Measurements from ENCODE around the gene RHOF. TPM values are rescaled to one million over a fixed set of nuclear protein-coding genes. Genes with fewer than 3 reads are reported as not detected.

Gene RHOF
- total RNA-seq, 1 experiment from 2014 or later = 29.1 TPM

DNA sequence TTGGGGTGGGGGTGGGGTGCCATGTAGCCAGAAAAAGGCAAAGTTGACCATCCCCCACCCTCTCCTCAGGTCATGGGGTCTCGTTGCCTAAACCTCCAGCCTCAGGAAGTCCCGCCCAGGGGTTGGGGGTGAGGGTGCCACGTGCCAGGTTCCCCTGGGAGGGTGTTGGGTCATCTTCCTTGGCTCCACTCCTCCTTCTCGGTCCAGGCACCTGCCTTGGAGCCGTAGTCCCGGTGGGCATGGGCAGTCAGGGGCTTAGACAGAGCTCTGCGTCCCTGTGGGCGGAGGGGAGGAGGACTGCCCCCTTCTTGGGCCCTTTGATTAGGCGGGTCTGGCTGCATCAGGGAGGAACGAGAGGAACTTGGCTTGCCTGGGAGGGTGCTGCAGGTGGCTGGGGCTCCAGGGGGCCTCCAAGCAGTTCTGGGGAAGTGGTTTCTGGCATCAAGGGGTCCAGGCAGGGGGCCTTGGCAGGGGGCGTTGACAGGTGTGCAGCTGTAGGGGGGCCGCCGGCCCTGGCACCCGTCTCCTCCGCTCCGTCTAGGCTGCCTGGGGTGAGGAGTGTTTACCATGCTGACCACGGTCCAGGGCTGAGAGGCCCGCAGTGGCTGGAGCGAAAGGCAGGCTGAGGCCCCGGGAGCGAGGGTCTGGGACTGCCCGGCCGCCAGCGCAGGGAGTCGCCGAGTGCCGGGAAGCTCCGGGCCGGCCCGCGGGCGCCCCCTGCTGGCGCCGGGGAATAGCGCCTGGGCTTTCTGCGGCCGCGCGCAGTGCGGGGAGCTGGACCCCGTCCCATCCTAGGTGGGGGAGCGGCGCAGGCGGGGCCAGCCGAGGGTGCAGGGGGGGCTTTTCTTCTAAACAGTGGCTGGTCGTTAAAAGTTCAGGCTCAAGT lies 18.2 kb upstream of the RHOF start:
- Histone ChIP-seq H3K9ac (ENCODE audit: extremely low read depth, insufficient read length, low read length) (peak overlapping the region; percentile 59), H2BK12ac (ENCODE audit: insufficient read length, low read depth, low read length) (no peak overlapping the region), H3K27ac (ENCODE audit: insufficient read length, low read depth, low read length) (no peak overlapping the region), H4K8ac (replicated peaks; ENCODE audit: insufficient read length, low read depth, low read length) (no peak overlapping the region), H3T11ph (ENCODE audit: low read length) (no peak overlapping the region), H3K4ac (ENCODE audit: low read depth, low read length) (no peak overlapping the region), H3K9me3 (ENCODE audit: control insufficient read depth, low read depth, low read length) (no peaks in the 10 kb centered on the region), H2BK15ac (ENCODE audit: low read depth, low read length) (no peak overlapping the region), H4K91ac (ENCODE audit: insufficient read length, low read depth, low read length) (no peak overlapping the region), H2BK5ac (ENCODE audit: insufficient read length, low read length) (no peak overlapping the region), H2BK20ac (ENCODE audit: low read depth, low read length, poor library complexity, severe bottlenecking) (no peak overlapping the region), H2AK5ac (ENCODE audit: insufficient read length, low read length) (no peak overlapping the region), H3K14ac (ENCODE audit: insufficient read depth, low read length) (no peak overlapping the region), H3K56ac (ENCODE audit: insufficient read length, low read depth, low read length) (no peak overlapping the region), H4K5ac (ENCODE audit: insufficient read length, low read depth, low read length) (no peak overlapping the region), H2BK120ac (ENCODE audit: low read depth, low read length, poor library complexity, severe bottlenecking) (no peak overlapping the region), H3K79me2 (ENCODE audit: insufficient read depth, low read length) (peaks cover 3% of the 10 kb centered on the region; the same call in 1 of the 2 replicates), H2AFZ (ENCODE audit: low read length) (no peak overlapping the region), H3K4me2 (ENCODE audit: insufficient read depth, insufficient read length, low read length) (peak overlapping the region; percentile 87), H3K23me2 (ENCODE audit: insufficient read length, low read depth, low read length, poor library complexity, severe bottlenecking) (peaks cover 5% of the 10 kb centered on the region), H3K23ac (ENCODE audit: insufficient read length, low read depth, low read length) (no peak overlapping the region), H3K79me1 (ENCODE audit: insufficient read depth, low read depth, low read length, poor library complexity, severe bottlenecking) (peaks cover 2% of the 10 kb centered on the region), H3K4me1 (ENCODE audit: insufficient read depth, low read length) (no peaks in the 10 kb centered on the region), H4K20me1 (ENCODE audit: control insufficient read depth, insufficient read depth, insufficient read length) (no peaks in the 10 kb centered on the region), H3K27me3 (ENCODE audit: insufficient read depth, low read length) (no peaks in the 10 kb centered on the region), H3K18ac (ENCODE audit: insufficient read length, low read depth, low read length) (no peak overlapping the region)
- peak; percentile 80 for DNase-seq
- Mint-ChIP-seq H3K9me3 (no peaks in the 10 kb centered on the region; a peak in 1 of 5 replicates), H3K36me3 (ENCODE audit: insufficient read depth in 1 of 3, low read depth in 3 of 3) (peaks cover 18 to 62% (median 51%) of the 10 kb centered on the region in 3 experiments), H3K4me3 (peak overlapping the region; percentile 79 to 86), H3K27me3 (ENCODE audit: low read depth) (no peaks in the 10 kb centered on the region), H3K4me1 (peaks cover 21 to 35% of the 10 kb centered on the region in 2 experiments), H3K27ac (peak overlapping the region; percentile 85 to 92 (median 87); a peak in 5 of 7 replicates)
- TF ChIP-seq, protein P1, sequence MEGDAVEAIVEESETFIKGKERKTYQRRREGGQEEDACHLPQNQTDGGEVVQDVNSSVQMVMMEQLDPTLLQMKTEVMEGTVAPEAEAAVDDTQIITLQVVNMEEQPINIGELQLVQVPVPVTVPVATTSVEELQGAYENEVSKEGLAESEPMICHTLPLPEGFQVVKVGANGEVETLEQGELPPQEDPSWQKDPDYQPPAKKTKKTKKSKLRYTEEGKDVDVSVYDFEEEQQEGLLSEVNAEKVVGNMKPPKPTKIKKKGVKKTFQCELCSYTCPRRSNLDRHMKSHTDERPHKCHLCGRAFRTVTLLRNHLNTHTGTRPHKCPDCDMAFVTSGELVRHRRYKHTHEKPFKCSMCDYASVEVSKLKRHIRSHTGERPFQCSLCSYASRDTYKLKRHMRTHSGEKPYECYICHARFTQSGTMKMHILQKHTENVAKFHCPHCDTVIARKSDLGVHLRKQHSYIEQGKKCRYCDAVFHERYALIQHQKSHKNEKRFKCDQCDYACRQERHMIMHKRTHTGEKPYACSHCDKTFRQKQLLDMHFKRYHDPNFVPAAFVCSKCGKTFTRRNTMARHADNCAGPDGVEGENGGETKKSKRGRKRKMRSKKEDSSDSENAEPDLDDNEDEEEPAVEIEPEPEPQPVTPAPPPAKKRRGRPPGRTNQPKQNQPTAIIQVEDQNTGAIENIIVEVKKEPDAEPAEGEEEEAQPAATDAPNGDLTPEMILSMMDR (conservative IDR thresholded peaks at IDR 0.05) = peak; percentile 100
- WGBS (ENCODE audit: extremely low coverage, insufficient read length, low lambda C conversion rate) = no CpG with 5 or more reads among the region's 46 CpGs
